ENCODE measurements around the gene MTHFS. TPM values are rescaled to one million over a fixed set of nuclear protein-coding genes. Genes with fewer than 3 reads are reported as not detected.
A peak's percentile ranks its signal among the peaks of the same experiment; 100 is the strongest.

MTHFS gene
- total and polyA plus RNA-seq, 4 experiments from 2014 or later, result 21.3 to 136 (median 44.2) TPM

DNA sequence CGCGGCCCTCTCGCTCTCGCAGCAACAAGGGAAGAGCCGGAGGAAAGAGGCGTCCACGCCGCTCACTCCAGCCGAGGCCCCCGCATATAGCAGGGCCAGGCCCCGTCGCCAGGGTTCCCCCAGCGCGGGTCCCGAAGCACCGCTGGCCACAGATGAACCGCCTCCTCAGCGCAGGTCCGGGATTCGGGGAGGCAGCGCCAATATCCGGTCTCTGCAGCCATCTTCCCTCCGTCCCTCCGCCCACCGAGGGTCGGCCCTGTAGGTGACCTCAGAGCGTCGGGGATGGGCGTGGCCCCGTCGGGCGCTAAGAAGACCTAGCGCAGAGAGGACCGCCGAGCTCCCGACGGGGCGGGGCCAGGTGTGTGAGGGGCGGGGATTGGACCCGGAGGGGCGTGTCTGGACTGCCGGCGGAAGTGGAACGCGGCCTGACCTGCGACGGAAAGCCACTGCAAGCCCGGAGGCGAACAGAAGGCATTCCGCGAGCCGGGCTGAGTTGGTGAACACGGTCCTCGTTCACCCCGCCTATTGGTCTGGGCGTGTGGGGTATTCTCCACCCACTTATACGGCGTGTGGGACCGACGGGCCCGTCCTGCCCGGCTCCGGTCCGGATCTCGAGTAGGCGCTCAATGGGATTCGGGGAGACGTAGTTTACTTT lies 26.8 kb upstream of the MTHFS start:
- no peaks in the 10 kb centered on the region for H3K27me3 Mint-ChIP-seq
- intact Hi-C loops (cut with micrococcal nuclease), result loop anchor here (1.0 to 2.0 kb wide), 6 partner anchors 26 to 1373 kb away; partner anchors contain the start of genes BCL2A1, FAH, MTHFS and ZFAND6
- POLR2A ChIA-PET (ENCODE audit: partially characterized antibody), result interaction anchor here (0.6 to 4.6 kb wide), 24 partner anchors 8 to 1486 kb away, joined by 3 to 165 read pairs (median 5); partner anchors contain the start of genes BCL2A1, FAH, IREB2 and MTHFS

DNA sequence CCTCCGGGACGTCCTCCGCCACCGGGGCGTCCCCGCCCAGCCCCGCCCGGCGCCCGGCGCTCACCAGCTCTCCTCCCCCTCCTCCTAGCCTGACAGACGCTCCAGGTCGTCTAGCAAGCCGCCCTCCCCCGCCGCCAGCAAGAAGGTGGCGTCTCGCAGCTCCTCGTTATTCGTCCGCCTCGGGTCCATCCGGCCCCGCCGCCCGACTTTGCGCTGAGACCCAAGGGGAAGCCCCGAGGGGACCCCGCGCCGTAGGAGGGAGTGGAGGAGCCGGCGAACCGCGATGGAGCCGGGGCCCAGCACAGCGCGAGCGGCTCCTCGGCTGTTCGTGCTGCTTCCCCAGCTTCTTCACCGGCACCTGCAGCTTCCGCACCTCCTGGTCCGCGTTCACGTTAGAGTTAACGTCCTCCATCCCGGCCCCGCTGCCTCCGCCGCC lies 26.3 kb upstream of the MTHFS start:
- H3K27ac ChIP-seq (ENCODE audit: low read depth, low read length), result peak overlapping the region; percentile 85
- intact Hi-C loops (cut with micrococcal nuclease), result loop anchor here (1.0 to 2.0 kb wide), 6 partner anchors 26 to 1374 kb away; partner anchors contain the start of genes BCL2A1, FAH, MTHFS and ZFAND6
- Mint-ChIP-seq H3K4me3 (peak overlapping the region; percentile 90 to 94 (median 92)), H3K36me3 (peaks cover 40 to 45% of the 10 kb centered on the region in 2 donors), H3K27me3 (no peaks in the 10 kb centered on the region), H3K27ac (peak overlapping the region; percentile 95 to 99 (median 97)), H3K9me3 (peaks cover 0 to 45% (median 27%) of the 10 kb centered on the region in 8 donors), H3K4me1 (peaks cover 10 to 31% (median 22%) of the 10 kb centered on the region in 4 donors)
- H3K4me3 ChIP-seq (ENCODE audit: low read length in 2 of 2), result peak overlapping the region; percentile 71 to 91
- no peaks in the 10 kb centered on the region for H3K27me3 ChIP-seq (ENCODE audit: insufficient read depth, low read length)
- H3K9me3 ChIP-seq (ENCODE audit: control insufficient read depth in 1 of 2, low read length in 2 of 2), result peaks cover 0 to 9% of the 10 kb centered on the region in 2 donors
- POLR2A ChIA-PET (ENCODE audit: partially characterized antibody), result interaction anchor here (0.6 to 4.6 kb wide), 26 partner anchors 8 to 1485 kb away, joined by 3 to 165 read pairs (median 6); partner anchors contain the start of genes BCL2A1, FAH, IREB2 and MTHFS
- CTCF ChIA-PET (ENCODE audit: partially characterized antibody), result interaction anchor here (0.9 to 4.0 kb wide), 7 partner anchors 9 to 69 kb away, joined by 3 to 32 read pairs (median 5); partner anchors contain the start of gene MTHFS
- DNase-seq, result peak in 2 of 5 donors; percentile 72 to 84
- peaks cover 4% of the 10 kb centered on the region for H3K36me3 ChIP-seq (ENCODE audit: insufficient read depth, low read length)
- H3K4me1 ChIP-seq (ENCODE audit: insufficient read depth, low read length), result peaks cover 20% of the 10 kb centered on the region

More for the DNA sequence above, 26.8 kb upstream of the MTHFS start:
- Histone ChIP-seq H3K4me3 (ENCODE audit: low read length in 2 of 2) (peak overlapping the region; percentile 88 to 91), H3K4me1 (ENCODE audit: insufficient read depth, low read length) (peaks cover 20% of the 10 kb centered on the region), H3K36me3 (ENCODE audit: insufficient read depth, low read length) (peaks cover 4% of the 10 kb centered on the region), H3K9me3 (ENCODE audit: control insufficient read depth in 1 of 2, low read length in 2 of 2) (peaks cover 0 to 5% of the 10 kb centered on the region in 2 donors), H3K27me3 (ENCODE audit: insufficient read depth, low read length) (no peaks in the 10 kb centered on the region), H3K27ac (ENCODE audit: low read depth, low read length) (peak overlapping the region; percentile 85)
- Mint-ChIP-seq H3K4me1 (peaks cover 10 to 31% (median 22%) of the 10 kb centered on the region in 4 donors), H3K4me3 (peak overlapping the region; percentile 90 to 94 (median 92)), H3K36me3 (peaks cover 37 to 45% of the 10 kb centered on the region in 2 donors), H3K9me3 (peaks cover 0 to 41% (median 25%) of the 10 kb centered on the region in 8 donors), H3K27ac (peak overlapping the region; percentile 95 to 99 (median 97))
- CTCF ChIA-PET (ENCODE audit: partially characterized antibody), result interaction anchor here (0.9 to 4.0 kb wide), 7 partner anchors 10 to 69 kb away, joined by 3 to 32 read pairs (median 5); partner anchors contain the start of gene MTHFS
- peak; percentile 97 to 100 (median 99) for DNase-seq

DNA sequence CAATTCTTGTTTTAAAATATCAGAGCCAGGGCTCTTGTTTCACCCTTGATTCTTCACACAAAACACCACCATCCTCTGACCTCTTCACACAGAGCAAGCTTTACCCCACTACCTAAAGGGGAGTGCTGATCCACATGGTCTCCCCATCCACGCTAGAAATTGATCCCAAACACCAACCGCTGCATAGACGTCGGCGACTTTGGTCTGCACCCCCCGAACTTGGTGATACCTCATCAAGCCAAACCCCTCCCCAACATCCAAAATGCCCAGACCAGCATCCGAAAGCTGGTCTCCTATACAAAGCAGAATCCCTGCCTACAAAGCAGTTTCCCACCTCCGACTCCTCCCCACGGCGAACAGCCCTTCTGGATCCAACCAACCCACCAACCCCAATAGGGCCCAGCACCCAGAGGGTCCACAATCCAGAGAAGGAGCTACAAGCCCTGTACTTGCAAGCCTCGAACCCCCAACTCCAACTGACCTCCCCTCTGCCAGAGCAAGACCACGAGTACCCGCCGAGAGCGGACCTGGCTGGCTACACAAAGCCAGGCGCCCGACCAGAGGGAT lies 25.8 kb upstream of the MTHFS start:
- H3K27ac Mint-ChIP-seq, result peak overlapping the region; percentile 95 to 99 (median 97)
- Histone ChIP-seq H3K4me3 (ENCODE audit: low read length in 2 of 2) (peak overlapping the region; percentile 71 to 91), H3K27me3 (ENCODE audit: insufficient read depth, low read length) (no peaks in the 10 kb centered on the region), H3K9me3 (ENCODE audit: control insufficient read depth in 1 of 2, low read length in 2 of 2) (peaks cover 0 to 14% of the 10 kb centered on the region in 2 donors), H3K36me3 (ENCODE audit: insufficient read depth, low read length) (peaks cover 4% of the 10 kb centered on the region), H3K27ac (ENCODE audit: low read depth, low read length) (peak overlapping the region; percentile 85), H3K4me1 (ENCODE audit: insufficient read depth, low read length) (peaks cover 20% of the 10 kb centered on the region)
- H3K4me3 Mint-ChIP-seq, result peak overlapping the region; percentile 90 to 94 (median 92)
- ChIA-PET CTCF (ENCODE audit: partially characterized antibody) (interaction anchor here (0.5 to 4.0 kb wide), 7 partner anchors 8 to 80 kb away, joined by 3 to 32 read pairs (median 5); partner anchors contain the start of gene MTHFS), POLR2A (ENCODE audit: partially characterized antibody) (interaction anchor here (0.7 to 4.6 kb wide), 22 partner anchors 7 to 1485 kb away, joined by 3 to 165 read pairs (median 7); partner anchors contain the start of genes BCL2A1, FAH, IREB2 and MTHFS)
- no peaks in the 10 kb centered on the region for H3K27me3 Mint-ChIP-seq
- peaks cover 10 to 31% (median 22%) of the 10 kb centered on the region in 4 donors for H3K4me1 Mint-ChIP-seq
- H3K36me3 Mint-ChIP-seq, result peaks cover 44 to 48% of the 10 kb centered on the region in 2 donors
- peak in 2 of 5 donors; percentile 8 to 44 for DNase-seq
- intact Hi-C loops (cut with micrococcal nuclease), result loop anchor here (1.0 to 2.0 kb wide), 6 partner anchors 25 to 1374 kb away; partner anchors contain the start of genes BCL2A1, FAH, MTHFS and ZFAND6
- peaks cover 0 to 50% (median 32%) of the 10 kb centered on the region in 8 donors for H3K9me3 Mint-ChIP-seq

DNA sequence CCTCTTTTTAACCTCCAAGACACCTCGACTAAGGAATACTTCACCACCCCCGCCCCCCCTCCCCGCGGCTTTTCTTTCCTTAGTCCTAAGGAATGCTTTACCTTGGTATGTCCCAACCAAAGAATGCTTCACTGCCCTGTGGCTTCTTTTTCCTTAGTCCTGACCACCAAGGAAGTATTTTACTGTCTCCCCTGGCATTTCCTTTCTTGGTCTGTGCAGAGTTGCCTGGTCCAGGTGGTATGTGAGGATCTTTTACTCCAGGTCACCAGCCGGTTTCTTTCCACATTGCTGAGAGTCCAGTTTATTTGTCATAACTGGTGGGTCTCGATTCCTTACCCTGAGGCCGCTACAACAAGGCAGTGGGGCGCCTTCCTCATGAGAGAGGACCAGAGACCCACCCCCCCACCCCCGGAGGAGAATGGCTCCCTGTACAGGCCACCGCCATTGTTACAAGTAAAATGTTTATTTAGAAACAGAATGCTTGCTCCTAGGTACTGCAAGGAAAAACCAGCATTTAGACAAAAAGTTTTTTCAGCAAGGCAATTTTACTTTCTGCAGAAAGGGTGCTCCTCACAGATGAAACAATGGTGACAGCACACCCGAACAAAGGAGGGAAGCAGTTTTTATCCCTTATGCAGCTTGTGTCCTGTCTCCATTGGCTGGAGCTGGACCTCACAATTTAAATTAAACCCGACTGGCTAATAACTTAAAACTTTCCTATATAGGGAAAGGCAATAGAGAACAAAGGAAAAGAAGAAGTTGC lies 23.1 kb upstream of the MTHFS start:
- intact Hi-C loops (cut with micrococcal nuclease), result no loop called here
- ChIA-PET CTCF (ENCODE audit: partially characterized antibody) (interaction anchor here (1.4 to 4.0 kb wide), 2 partner anchors 12 to 23 kb away, joined by 4 to 32 read pairs; partner anchors contain the start of gene MTHFS), POLR2A (ENCODE audit: partially characterized antibody) (interaction anchor here (4.0 to 4.6 kb wide), 2 partner anchors 23 to 49 kb away, joined by 153 to 165 read pairs; partner anchors contain the start of genes BCL2A1 and MTHFS)
- H3K27me3 Mint-ChIP-seq, result no peaks in the 10 kb centered on the region
- Histone ChIP-seq H3K27ac (ENCODE audit: low read depth, low read length) (no peak overlapping the region), H3K9me3 (ENCODE audit: control insufficient read depth in 1 of 2, low read length in 2 of 2) (peaks cover 0 to 30% of the 10 kb centered on the region in 2 donors), H3K27me3 (ENCODE audit: insufficient read depth, low read length) (no peaks in the 10 kb centered on the region), H3K4me3 (ENCODE audit: low read length in 2 of 2) (no peak overlapping the region), H3K36me3 (ENCODE audit: insufficient read depth, low read length) (peaks cover 4% of the 10 kb centered on the region), H3K4me1 (ENCODE audit: insufficient read depth, low read length) (peaks cover 20% of the 10 kb centered on the region)
- H3K4me1 Mint-ChIP-seq, result peaks cover 10 to 31% (median 22%) of the 10 kb centered on the region in 4 donors
- peak overlapping the region in 2 of 7 donors; percentile 41 to 54 for H3K27ac Mint-ChIP-seq
- H3K36me3 Mint-ChIP-seq, result peaks cover 47 to 56% of the 10 kb centered on the region in 2 donors
- H3K9me3 Mint-ChIP-seq, result peaks cover 0 to 77% (median 57%) of the 10 kb centered on the region in 8 donors
- DNase-seq, result no peak
- H3K4me3 Mint-ChIP-seq, result peak overlapping the region in 3 of 8 donors; percentile 17 to 43 (median 20)

DNA sequence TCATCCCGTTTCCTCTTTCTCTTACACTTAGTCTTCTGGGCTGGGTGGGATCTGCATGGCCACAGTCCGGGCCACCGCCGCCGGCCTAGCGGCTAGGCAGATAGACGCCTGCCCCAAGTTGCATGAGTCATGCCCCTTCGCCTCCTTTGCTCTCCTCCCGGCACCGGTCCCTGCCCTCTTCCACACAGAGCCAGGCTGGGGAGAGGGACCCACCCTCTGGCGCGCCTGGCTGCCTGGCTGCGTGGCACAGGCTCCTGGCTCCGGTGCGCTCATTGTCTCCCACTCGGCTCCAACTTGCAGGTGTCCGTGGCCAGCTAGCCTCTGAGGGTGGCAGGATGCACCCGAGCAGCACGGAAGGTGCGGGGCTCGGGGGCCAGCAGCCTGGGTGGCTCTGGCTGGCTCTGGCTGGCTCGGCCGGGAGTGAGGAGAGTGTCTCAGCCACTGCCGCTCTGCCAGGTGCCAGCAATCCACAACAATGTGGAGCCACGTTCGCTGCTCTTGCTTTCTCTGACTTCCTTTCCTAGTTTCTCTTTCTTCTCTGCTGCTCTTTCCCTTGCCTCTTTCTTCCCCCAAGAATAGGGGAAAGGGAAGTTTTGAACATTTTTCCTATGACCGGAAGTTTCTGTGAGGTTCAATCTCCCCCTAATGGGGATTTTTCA lies 22.4 kb upstream of the MTHFS start:
- intact Hi-C loops (cut with micrococcal nuclease), result no loop called here
- H3K27ac ChIP-seq (ENCODE audit: low read depth, low read length), result no peak overlapping the region
- no peak overlapping the region for H3K4me3 Mint-ChIP-seq
- peaks cover 50 to 60% of the 10 kb centered on the region in 2 donors for H3K36me3 Mint-ChIP-seq
- ChIA-PET POLR2A (ENCODE audit: partially characterized antibody) (no interaction called here), CTCF (ENCODE audit: partially characterized antibody) (no interaction called here)
- H3K27me3 Mint-ChIP-seq, result no peaks in the 10 kb centered on the region
- H3K9me3 ChIP-seq (ENCODE audit: control insufficient read depth in 1 of 2, low read length in 2 of 2), result peaks cover 2 to 37% of the 10 kb centered on the region in 2 donors
- DNase-seq, result no peak
- H3K4me1 ChIP-seq (ENCODE audit: insufficient read depth, low read length), result peaks cover 16% of the 10 kb centered on the region
- no peak overlapping the region for H3K4me3 ChIP-seq (ENCODE audit: low read length in 2 of 2)
- no peaks in the 10 kb centered on the region for H3K27me3 ChIP-seq (ENCODE audit: insufficient read depth, low read length)
- H3K27ac Mint-ChIP-seq, result no peak overlapping the region
- H3K9me3 Mint-ChIP-seq, result peaks cover 0 to 84% (median 64%) of the 10 kb centered on the region in 8 donors
- peaks cover 4% of the 10 kb centered on the region for H3K36me3 ChIP-seq (ENCODE audit: insufficient read depth, low read length)
- H3K4me1 Mint-ChIP-seq, result peaks cover 10 to 30% (median 19%) of the 10 kb centered on the region in 4 donors

DNA sequence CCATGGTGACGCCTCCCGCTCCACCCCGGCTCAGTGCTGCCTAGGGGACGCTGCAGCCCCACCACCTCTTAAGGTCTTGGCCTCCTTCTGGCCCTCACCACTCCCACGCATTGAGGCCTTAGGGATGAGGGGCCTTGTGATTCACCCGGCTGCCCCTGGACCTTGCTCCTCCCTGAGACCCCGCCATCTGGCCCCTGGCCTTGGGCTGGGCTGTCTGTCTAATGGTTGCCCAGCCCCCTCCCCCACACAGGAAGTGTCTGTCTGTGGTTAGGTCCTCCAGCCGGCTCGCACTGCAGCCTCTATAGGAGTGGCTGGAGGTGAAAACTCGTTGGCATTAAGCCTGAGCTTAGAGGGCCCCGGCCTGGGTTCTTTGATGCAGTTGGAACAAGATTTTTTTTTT lies 21.5 kb upstream of the MTHFS start:
- no peak overlapping the region for H3K27ac ChIP-seq (ENCODE audit: low read depth, low read length)
- intact Hi-C loops (cut with micrococcal nuclease), result no loop called here
- Mint-ChIP-seq H3K4me3 (no peak overlapping the region), H3K27me3 (no peaks in the 10 kb centered on the region), H3K4me1 (peaks cover 7 to 21% (median 14%) of the 10 kb centered on the region in 4 donors), H3K36me3 (peaks cover 55 to 57% of the 10 kb centered on the region in 2 donors), H3K27ac (no peak overlapping the region), H3K9me3 (peaks cover 0 to 85% (median 71%) of the 10 kb centered on the region in 8 donors)
- POLR2A ChIA-PET (ENCODE audit: partially characterized antibody), result no interaction called here
- peaks cover 13% of the 10 kb centered on the region for H3K4me1 ChIP-seq (ENCODE audit: insufficient read depth, low read length)
- CTCF ChIA-PET (ENCODE audit: partially characterized antibody), result no interaction called here
- H3K27me3 ChIP-seq (ENCODE audit: insufficient read depth, low read length), result no peaks in the 10 kb centered on the region
- H3K36me3 ChIP-seq (ENCODE audit: insufficient read depth, low read length), result peaks cover 4% of the 10 kb centered on the region
- peaks cover 4 to 37% of the 10 kb centered on the region in 2 donors for H3K9me3 ChIP-seq (ENCODE audit: control insufficient read depth in 1 of 2, low read length in 2 of 2)
- no peak overlapping the region for H3K4me3 ChIP-seq (ENCODE audit: low read length in 2 of 2)
- DNase-seq, result peak in 1 of 5 donors; percentile 37
